Neural crest cell (in vitro differentiated cells): ENCODE measurements around the gene PDZD7. TPM values are rescaled to one million over a fixed set of nuclear protein-coding genes. Genes with fewer than 3 reads are reported as not detected.
"Not testable (repeated sequence)": the region's sequence is repeated elsewhere in the genome, so short reads cannot be mapped to it uniquely, and the experiment has no call there.

Experiments
- DNase-seq: peaks from one replicate; pipeline ENCODE4 v3.0.0; 2021; ENCODE audit warnings: low read depth, mixed read lengths, low spot score
- H3K27ac Mint-ChIP-seq: one replicate; pipeline ENCODE4 v1.8.0; 2021; ENCODE audit warnings: mild to moderate bottlenecking, mixed read lengths; ENCODE audit not compliant: unreplicated experiment
- H3K27me3 Mint-ChIP-seq: 2 replicates; pipeline ENCODE4 v1.8.0; 2021; ENCODE audit warnings: low read depth, mild to moderate bottlenecking, mixed read lengths
- H3K36me3 Mint-ChIP-seq: 2 replicates; pipeline ENCODE4 v1.8.0; 2021; ENCODE audit warnings: low read depth, mild to moderate bottlenecking, mixed read lengths
- H3K4me1 Mint-ChIP-seq: 2 replicates; pipeline ENCODE4 v1.8.0; 2021; ENCODE audit warnings: mixed read lengths
- H3K4me3 Mint-ChIP-seq: one replicate; pipeline ENCODE4 v1.8.0; 2021; ENCODE audit warnings: mild to moderate bottlenecking, mixed read lengths
- H3K9me3 Mint-ChIP-seq: 2 replicates; pipeline ENCODE4 v1.8.0; 2021; ENCODE audit warnings: mixed read lengths
- total RNA-seq: library from RNA; stranded (reverse); gene quantifications from 2 replicates; pipeline ENCODE4 v1.2.1, GENCODE V29; 2021
- TF ChIP-seq, protein P1 (sequence below): fragments of 200-600 bp; sonication (generic); conservative IDR thresholded peaks from 2 replicates; pipeline ENCODE4 v1.5.0; 2021; ENCODE audit warnings: antibody characterized with exemption, mild to moderate bottlenecking

The PDZD7 gene
- total RNA-seq, 1 donor from 2014 or later = 0.68 TPM

GRCh38 chr10:101035916-101036702, 5.2 kb upstream of the PDZD7 start:
- peaks cover 65% of the 10 kb centered on the region for H3K27me3 Mint-ChIP-seq
- no peaks in the 10 kb centered on the region for H3K36me3 Mint-ChIP-seq
- TF ChIP-seq, protein P1, sequence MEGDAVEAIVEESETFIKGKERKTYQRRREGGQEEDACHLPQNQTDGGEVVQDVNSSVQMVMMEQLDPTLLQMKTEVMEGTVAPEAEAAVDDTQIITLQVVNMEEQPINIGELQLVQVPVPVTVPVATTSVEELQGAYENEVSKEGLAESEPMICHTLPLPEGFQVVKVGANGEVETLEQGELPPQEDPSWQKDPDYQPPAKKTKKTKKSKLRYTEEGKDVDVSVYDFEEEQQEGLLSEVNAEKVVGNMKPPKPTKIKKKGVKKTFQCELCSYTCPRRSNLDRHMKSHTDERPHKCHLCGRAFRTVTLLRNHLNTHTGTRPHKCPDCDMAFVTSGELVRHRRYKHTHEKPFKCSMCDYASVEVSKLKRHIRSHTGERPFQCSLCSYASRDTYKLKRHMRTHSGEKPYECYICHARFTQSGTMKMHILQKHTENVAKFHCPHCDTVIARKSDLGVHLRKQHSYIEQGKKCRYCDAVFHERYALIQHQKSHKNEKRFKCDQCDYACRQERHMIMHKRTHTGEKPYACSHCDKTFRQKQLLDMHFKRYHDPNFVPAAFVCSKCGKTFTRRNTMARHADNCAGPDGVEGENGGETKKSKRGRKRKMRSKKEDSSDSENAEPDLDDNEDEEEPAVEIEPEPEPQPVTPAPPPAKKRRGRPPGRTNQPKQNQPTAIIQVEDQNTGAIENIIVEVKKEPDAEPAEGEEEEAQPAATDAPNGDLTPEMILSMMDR = no peak
- no peaks in the 10 kb centered on the region for H3K9me3 Mint-ChIP-seq
- DNase-seq = no peak
- no peak overlapping the region for H3K27ac Mint-ChIP-seq
- H3K4me1 Mint-ChIP-seq = peaks cover 41% of the 10 kb centered on the region
- H3K4me3 Mint-ChIP-seq = no peak overlapping the region

DNA sequence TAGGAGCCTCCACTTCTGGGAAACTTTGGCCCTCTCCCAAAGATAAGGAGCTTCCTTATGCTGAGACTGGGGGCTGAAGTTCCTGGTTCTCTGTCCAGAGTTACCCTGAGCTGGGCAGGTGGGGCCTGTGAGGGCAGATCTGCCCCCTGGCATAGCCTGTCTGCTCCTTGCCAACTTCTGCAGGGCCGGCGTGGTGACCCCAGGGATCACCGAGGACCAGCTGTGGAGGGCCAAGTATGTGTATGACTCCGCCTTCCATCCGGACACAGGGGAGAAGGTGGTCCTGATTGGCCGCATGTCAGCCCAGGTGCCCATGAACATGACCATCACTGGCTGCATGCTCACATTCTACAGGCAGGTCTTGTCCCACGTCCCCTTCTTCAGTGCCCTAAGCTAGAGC, 4.4 kb upstream of the PDZD7 start:
- Mint-ChIP-seq H3K27me3 (peaks cover 71% of the 10 kb centered on the region), H3K36me3 (no peaks in the 10 kb centered on the region), H3K27ac (no peak overlapping the region), H3K9me3 (no peaks in the 10 kb centered on the region), H3K4me1 (peaks cover 36% of the 10 kb centered on the region), H3K4me3 (no peak overlapping the region)
- TF ChIP-seq, protein P1 = no peak
- DNase-seq = no peak

- Mint-ChIP-seq H3K27me3 (peaks cover 79% of the 10 kb centered on the region), H3K4me1 (peaks cover 31% of the 10 kb centered on the region)
- not testable (repeated sequence) for H3K36me3 Mint-ChIP-seq, H3K27ac Mint-ChIP-seq, H3K4me3 Mint-ChIP-seq, H3K9me3 Mint-ChIP-seq, DNase-seq
Measured at GRCh38 chr10:101034404-101034803, 3.5 kb upstream of the PDZD7 start.

DNA sequence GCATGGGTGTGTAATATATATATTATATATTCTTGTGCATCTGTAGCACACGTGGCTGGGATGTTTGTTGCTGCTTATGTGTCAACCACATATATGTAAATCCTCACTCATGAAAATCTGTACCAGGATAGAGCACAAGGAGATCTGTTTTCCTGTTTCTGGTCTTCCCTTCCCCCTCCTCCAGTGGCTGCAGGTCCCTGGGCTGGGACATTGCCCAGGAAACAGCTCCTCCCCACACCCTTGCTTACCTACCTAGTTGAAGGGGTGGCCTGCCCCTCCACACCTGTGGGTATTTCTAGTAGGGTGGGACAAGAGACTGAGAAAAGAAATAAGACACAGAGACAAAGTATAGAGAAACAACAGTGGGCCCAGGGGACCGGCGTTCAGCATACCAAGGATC, 2.3 kb upstream of the PDZD7 start:
- TF ChIP-seq, protein P1 = no peak
- no peaks in the 10 kb centered on the region for H3K36me3 Mint-ChIP-seq
- H3K27ac Mint-ChIP-seq = no peak overlapping the region
- no peak overlapping the region for H3K4me3 Mint-ChIP-seq
- H3K9me3 Mint-ChIP-seq = no peaks in the 10 kb centered on the region
- DNase-seq = no peak
- peaks cover 88% of the 10 kb centered on the region for H3K27me3 Mint-ChIP-seq
- H3K4me1 Mint-ChIP-seq = peaks cover 30% of the 10 kb centered on the region

DNA sequence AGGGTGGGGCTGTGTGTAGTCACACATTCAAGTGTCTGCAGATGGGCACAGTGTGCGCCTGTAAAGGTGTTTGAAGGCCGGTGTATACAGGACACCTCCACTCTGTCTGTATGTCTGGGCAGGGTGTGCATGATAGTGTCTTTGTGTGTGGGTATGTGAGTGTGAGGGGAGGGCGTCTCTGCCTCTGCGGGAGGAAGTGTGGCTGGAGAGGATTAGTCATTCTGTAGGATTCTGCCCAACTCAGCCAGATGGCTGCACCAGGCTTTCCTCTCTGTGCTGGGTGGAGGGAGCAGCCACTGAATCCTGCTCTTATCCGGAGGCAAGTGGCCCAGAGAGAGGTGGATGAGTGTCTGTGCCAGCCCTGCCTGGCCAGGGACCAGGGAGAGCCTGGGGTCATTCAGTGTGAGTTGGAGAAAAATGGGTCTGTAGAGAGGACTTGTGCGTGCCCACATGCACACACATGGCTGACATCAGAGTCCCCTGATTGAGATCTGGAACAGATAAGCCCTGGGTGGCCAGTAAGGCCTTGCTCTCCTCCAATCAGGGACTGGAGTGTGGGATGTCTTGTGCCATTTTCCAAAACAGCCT, 1.8 kb upstream of the PDZD7 start:
- H3K27ac Mint-ChIP-seq = no peak overlapping the region
- peaks cover 91% of the 10 kb centered on the region for H3K27me3 Mint-ChIP-seq
- H3K4me1 Mint-ChIP-seq = peaks cover 25% of the 10 kb centered on the region
- no peak for DNase-seq
- H3K4me3 Mint-ChIP-seq = peak overlapping the region; percentile 71
- no peaks in the 10 kb centered on the region for H3K9me3 Mint-ChIP-seq
- H3K36me3 Mint-ChIP-seq = no peaks in the 10 kb centered on the region
- TF ChIP-seq, protein P1 = no peak
